Inferior parietal cortex (tissue), 1 donor: Measurements from ENCODE around the gene CRB2.

Source experiments
- DNase-seq: peaks from one replicate; pipeline ENCODE4 v3.0.0-alpha.2; 2016; ENCODE audit errors: extremely low spot score

CRB2 gene

GRCh38 chr9:123355761-123356431 is at the start of gene CRB2:
TSS of gene CRB2 (plus strand) at chr9:123356197. CDS start at chr9:123356261, 64 bp downstream.
- no peak for DNase-seq

GRCh38 chr9:123309611-123310010 is 46.4 kb upstream of the CRB2 start:
- DNase-seq = no peak

GRCh38 chr9:123310551-123311249 is 45.3 kb upstream of the CRB2 start:
- DNase-seq = no peak

- DNase-seq = no peak
These were observed 44.7 kb upstream of the CRB2 start for GRCh38 chr9:123311250-123311752.

GRCh38 chr9:123312306-123312877 is 43.6 kb upstream of the CRB2 start:
- no peak for DNase-seq

GRCh38 chr9:123314617-123315016 is 41.4 kb upstream of the CRB2 start:
- DNase-seq = no peak

- no peak for DNase-seq
These were observed 40.4 kb upstream of the CRB2 start for GRCh38 chr9:123315635-123316034.

GRCh38 chr9:123316053-123316718 is 39.8 kb upstream of the CRB2 start:
- no peak for DNase-seq

- DNase-seq = no peak
These were observed 37.8 kb upstream of the CRB2 start for GRCh38 chr9:123318202-123318601.

GRCh38 chr9:123318961-123319421 is 37.0 kb upstream of the CRB2 start:
- DNase-seq = no peak

- no peak for DNase-seq
These were observed 36.3 kb upstream of the CRB2 start for GRCh38 chr9:123319541-123320339.

- no peak for DNase-seq
These were observed 35.2 kb upstream of the CRB2 start for GRCh38 chr9:123320814-123321213.

GRCh38 chr9:123321616-123322272 is 34.3 kb upstream of the CRB2 start:
- DNase-seq = no peak

GRCh38 chr9:123322273-123323195 is 33.5 kb upstream of the CRB2 start:
- no peak for DNase-seq

GRCh38 chr9:123323196-123324013 is 32.6 kb upstream of the CRB2 start:
- no peak for DNase-seq

GRCh38 chr9:123324767-123325183 is 31.2 kb upstream of the CRB2 start:
- DNase-seq = no peak

- DNase-seq = no peak
These were observed 29.8 kb upstream of the CRB2 start for GRCh38 chr9:123326187-123326586.

- DNase-seq = no peak
These were observed 29.3 kb upstream of the CRB2 start for GRCh38 chr9:123326662-123327093.

GRCh38 chr9:123327697-123328100 is 28.3 kb upstream of the CRB2 start:
- DNase-seq = no peak
